DOHH2 (cell line): ENCODE measurements around the gene SNIP1.
"Not testable (repeated sequence)": the region's sequence is repeated elsewhere in the genome, so short reads cannot be mapped to it uniquely, and the experiment has no call there.

Experiments used
- H3F3A ChIP-seq: fragments of 200-600 bp; sonication (generic), shearing (Covaris generic); 2 replicates; pipeline ENCODE4 v1.6.0; 2016; ENCODE audit warnings: antibody characterized with exemption, mild to moderate bottlenecking; ENCODE audit not compliant: control insufficient read depth, insufficient read depth
- H3K27ac ChIP-seq: fragments of 200-600 bp; sonication (generic); 2 replicates; pipeline ENCODE4 v1.5.1; 2014; ENCODE audit warnings: low read depth, mild to moderate bottlenecking, low read length, moderate library complexity
- H3K27me3 ChIP-seq: fragments of 200-600 bp; sonication (generic); 2 replicates; pipeline ENCODE4 v1.6.1; 2014; ENCODE audit warnings: mild to moderate bottlenecking, low read length, mixed read lengths; ENCODE audit not compliant: control insufficient read depth
- H3K36me3 ChIP-seq: fragments of 200-600 bp; sonication (generic); 2 replicates; pipeline ENCODE4 v1.6.1; 2014; ENCODE audit warnings: mild to moderate bottlenecking, low read length, moderate library complexity, mixed read lengths; ENCODE audit not compliant: control insufficient read depth
- H3K4me1 ChIP-seq: fragments of 200-600 bp; sonication (generic); 2 replicates; pipeline ENCODE4 v1.6.1; 2014; ENCODE audit warnings: mild to moderate bottlenecking, low read length, mixed read lengths; ENCODE audit not compliant: control insufficient read depth
- H3K4me2 ChIP-seq: fragments of 200-600 bp; sonication (generic); 2 replicates; pipeline ENCODE4 v1.6.0; 2014; ENCODE audit warnings: mild to moderate bottlenecking, low read length, moderate library complexity
- H3K4me3 ChIP-seq: fragments of 200-600 bp; sonication (generic); 2 replicates; pipeline ENCODE4 v1.5.1; 2014; ENCODE audit warnings: mild to moderate bottlenecking, low read length, mixed read lengths
- H3K79me2 ChIP-seq: fragments of 200-600 bp; sonication (generic); 2 replicates; pipeline ENCODE4 v1.6.1; 2014; ENCODE audit warnings: mild to moderate bottlenecking, low read length, mixed read lengths; ENCODE audit not compliant: control insufficient read depth
- H3K9me2 ChIP-seq: fragments of 200-600 bp; sonication (generic); replicated peaks from 2 replicates; pipeline ENCODE4 v1.6.1; 2014; ENCODE audit warnings: mild to moderate bottlenecking, low read length, mixed read lengths; ENCODE audit not compliant: control insufficient read depth
- H3K9me3 ChIP-seq: fragments of 200-600 bp; sonication (generic); 2 replicates; pipeline ENCODE4 v1.6.1; 2014; ENCODE audit warnings: antibody characterized with exemption, low read length, mixed read lengths; ENCODE audit not compliant: control insufficient read depth, insufficient read depth
- H4K20me1 ChIP-seq: fragments of 200-600 bp; sonication (generic); 2 replicates; pipeline ENCODE4 v1.6.0; 2014; ENCODE audit warnings: low read depth, mild to moderate bottlenecking, antibody characterized with exemption, low read length, moderate library complexity; ENCODE audit not compliant: control insufficient read depth, insufficient read depth
- CTCF ChIP-seq: fragments of 200-600 bp; sonication (generic); IDR thresholded peaks from one replicate; pipeline ENCODE4 v1.5.1; 2014; ENCODE audit warnings: antibody characterized with exemption, mild to moderate bottlenecking, low read depth, low read length; ENCODE audit not compliant: poor library complexity, severe bottlenecking
- EZH2phosphoT487 ChIP-seq: fragments of 200-600 bp; sonication (generic); IDR thresholded peaks from 2 replicates; pipeline ENCODE4 v1.6.1; 2017; ENCODE audit warnings: borderline replicate concordance, mild to moderate bottlenecking, antibody characterized with exemption, low read length, moderate library complexity, mixed read lengths

The SNIP1 gene

GRCh38 chr1:37593726-37594125, 39.6 kb upstream of the SNIP1 start:
- H4K20me1 ChIP-seq = 0 out of 2 replicates have a peak, but pooled peaks cover 10% of the 10 kb centered on the region
- TF ChIP-seq CTCF (no peak), EZH2phosphoT487 (no peak)
- no peaks in the 10 kb centered on the region for H3F3A ChIP-seq
- H3K27ac ChIP-seq = no peak overlapping the region
- H3K4me2 ChIP-seq = peak overlapping the region; percentile 67
- H3K79me2 ChIP-seq = peaks cover 59% of the 10 kb centered on the region
- no peaks in the 10 kb centered on the region for H3K27me3 ChIP-seq
- peaks cover 18% of the 10 kb centered on the region for H3K4me1 ChIP-seq
- peaks cover 50% of the 10 kb centered on the region for H3K36me3 ChIP-seq
- no peaks in the 10 kb centered on the region for H3K9me2 ChIP-seq
- 0 out of 2 replicates have a peak overlapping the region, but pooled peaks have one; percentile 34 for H3K4me3 ChIP-seq
- no peaks in the 10 kb centered on the region for H3K9me3 ChIP-seq

GRCh38 chr1:37588939-37589338, 34.8 kb upstream of the SNIP1 start:
- no peaks in the 10 kb centered on the region for H3K9me2 ChIP-seq
- H3K79me2 ChIP-seq = peaks cover 45% of the 10 kb centered on the region
- TF ChIP-seq CTCF = no peak
- no peak for TF ChIP-seq EZH2phosphoT487
- peaks cover 4% of the 10 kb centered on the region for H3K4me1 ChIP-seq
- 0 out of 2 replicates have a peak, but pooled peaks cover 6% of the 10 kb centered on the region for H4K20me1 ChIP-seq
- H3K9me3 ChIP-seq = no peaks in the 10 kb centered on the region
- H3K4me3 ChIP-seq = no peak overlapping the region
- no peak overlapping the region for H3K27ac ChIP-seq
- peaks cover 84% of the 10 kb centered on the region for H3K36me3 ChIP-seq
- H3K27me3 ChIP-seq = no peaks in the 10 kb centered on the region
- no peaks in the 10 kb centered on the region for H3F3A ChIP-seq
- no peak overlapping the region for H3K4me2 ChIP-seq

GRCh38 chr1:37584544-37584943, 30.5 kb upstream of the SNIP1 start:
- not testable (repeated sequence) for H3K9me2 ChIP-seq, H3F3A ChIP-seq, H3K4me2 ChIP-seq, H3K4me3 ChIP-seq, H3K27ac ChIP-seq, H3K9me3 ChIP-seq, H3K27me3 ChIP-seq, H4K20me1 ChIP-seq, H3K4me1 ChIP-seq
- peaks cover 22% of the 10 kb centered on the region for H3K79me2 ChIP-seq
- H3K36me3 ChIP-seq = peaks cover 84% of the 10 kb centered on the region

- H3K79me2 ChIP-seq = peaks cover 9% of the 10 kb centered on the region
- H3F3A ChIP-seq = no peaks in the 10 kb centered on the region
- peaks cover 89% of the 10 kb centered on the region for H3K36me3 ChIP-seq
- no peaks in the 10 kb centered on the region; the same call in 1 of the 2 replicates for H4K20me1 ChIP-seq
- no peak overlapping the region for H3K27ac ChIP-seq
- no peaks in the 10 kb centered on the region for H3K4me1 ChIP-seq
- no peak overlapping the region for H3K4me2 ChIP-seq
- H3K27me3 ChIP-seq = no peaks in the 10 kb centered on the region
- no peak overlapping the region for H3K4me3 ChIP-seq
- no peaks in the 10 kb centered on the region for H3K9me2 ChIP-seq
- no peaks in the 10 kb centered on the region for H3K9me3 ChIP-seq
- TF ChIP-seq CTCF (no peak), EZH2phosphoT487 (no peak)
Observed at GRCh38 chr1:37575692-37576091, 21.6 kb upstream of the SNIP1 start.
